HG03571 (cell line): ENCODE results near the gene KCNIP3.

ENCODE experiments used
- ATAC-seq: cut with Tn5 transposase; IDR thresholded peaks from one replicate; pipeline ENCODE4 v1.9.1; 2021; ENCODE audit not compliant: unreplicated experiment

KCNIP3 gene

GRCh38 chr2:95327861-95328260 lies 30.7 kb downstream of the KCNIP3 start:
- no peak for ATAC-seq

GRCh38 chr2:95328358-95329125 lies 31.4 kb downstream of the KCNIP3 start:
- ATAC-seq, result no peak

GRCh38 chr2:95329401-95329800 lies 32.3 kb downstream of the KCNIP3 start:
- ATAC-seq, result no peak

- ATAC-seq, result no peak
Measured at GRCh38 chr2:95329891-95330793, 33.0 kb downstream of the KCNIP3 start.

GRCh38 chr2:95330794-95331338 lies 33.7 kb downstream of the KCNIP3 start:
- no peak for ATAC-seq

- no peak for ATAC-seq
Measured at GRCh38 chr2:95331606-95332005, 34.5 kb downstream of the KCNIP3 start.

GRCh38 chr2:95332036-95332435 lies 34.9 kb downstream of the KCNIP3 start:
- ATAC-seq, result no peak

GRCh38 chr2:95333056-95333455 lies 35.9 kb downstream of the KCNIP3 start:
- no peak for ATAC-seq

- ATAC-seq, result no peak
Measured at GRCh38 chr2:95333888-95334338, 36.8 kb downstream of the KCNIP3 start.

- no peak for ATAC-seq
Measured at GRCh38 chr2:95334916-95335641, 37.9 kb downstream of the KCNIP3 start.

GRCh38 chr2:95336406-95336805 lies 39.3 kb downstream of the KCNIP3 start:
- no peak for ATAC-seq

GRCh38 chr2:95337829-95338228 lies 40.7 kb downstream of the KCNIP3 start:
- ATAC-seq, result no peak

GRCh38 chr2:95342556-95343320 lies 45.6 kb downstream of the KCNIP3 start:
- no peak for ATAC-seq

GRCh38 chr2:95343429-95344214 lies 46.5 kb downstream of the KCNIP3 start:
- no peak for ATAC-seq

- ATAC-seq, result no peak
Measured at GRCh38 chr2:95344215-95344583, 47.1 kb downstream of the KCNIP3 start.

- no peak for ATAC-seq
Measured at GRCh38 chr2:95344656-95345055, 47.5 kb downstream of the KCNIP3 start.

- ATAC-seq, result no peak
Measured at GRCh38 chr2:95345081-95345562, 48.0 kb downstream of the KCNIP3 start.

GRCh38 chr2:95345563-95346230 lies 48.5 kb downstream of the KCNIP3 start:
- ATAC-seq, result no peak

- no peak for ATAC-seq
Measured at GRCh38 chr2:95346231-95346737, 49.1 kb downstream of the KCNIP3 start.
